Measurements from ENCODE around the gene TRPM8. TPM values are rescaled to one million over a fixed set of nuclear protein-coding genes. Genes with fewer than 3 reads are reported as not detected.

TRPM8 gene
- total RNA-seq, 2 donors from 2014 or later, result not detected

GRCh38 chr2:233996461-233996860 is 79.3 kb downstream of the TRPM8 start:
- no peaks in the 10 kb centered on the region for H3K36me3 ChIP-seq (ENCODE audit: control insufficient read depth, insufficient read depth, low read length)
- H3K27me3 ChIP-seq (ENCODE audit: control insufficient read depth, insufficient read depth, low read length, poor library complexity, severe bottlenecking), result no peaks in the 10 kb centered on the region
- no peak for TF ChIP-seq CTCF (conservative IDR thresholded peaks at IDR 0.05)
- no peak for DNase-seq
- Mint-ChIP-seq H3K4me1 (no peaks in the 10 kb centered on the region), H3K9me3 (peaks cover 15% of the 10 kb centered on the region), H3K27me3 (ENCODE audit: insufficient read depth) (no peaks in the 10 kb centered on the region), H3K4me3 (no peak overlapping the region), H3K36me3 (ENCODE audit: low read depth) (no peaks in the 10 kb centered on the region), H3K27ac (no peak overlapping the region)
- peaks cover 5% of the 10 kb centered on the region for H3K9me3 ChIP-seq (ENCODE audit: control insufficient read depth, low read length)
- no peak overlapping the region for H3K9ac ChIP-seq (ENCODE audit: extremely low read depth, low read length, poor library complexity, severe bottlenecking)
- H3K27ac ChIP-seq (ENCODE audit: low read depth, low read length), result no peak overlapping the region
- 87 to 96% methylated on average over 5 of the region's 5 CpGs for WGBS, 2 experiments (ENCODE audit: insufficient coverage in 1 of 2, insufficient read length in 1 of 2)
- H3K4me1 ChIP-seq (ENCODE audit: control insufficient read depth, insufficient read depth, low read length), result no peaks in the 10 kb centered on the region
- H3K4me3 ChIP-seq (ENCODE audit: low read length), result no peak overlapping the region

- H3K27me3 Mint-ChIP-seq (ENCODE audit: insufficient read depth), result peaks cover 2% of the 10 kb centered on the region
- H3K36me3 ChIP-seq (ENCODE audit: control insufficient read depth, insufficient read depth, low read length), result no peaks in the 10 kb centered on the region
- peaks cover 5% of the 10 kb centered on the region for H3K9me3 ChIP-seq (ENCODE audit: control insufficient read depth, low read length)
- H3K27ac ChIP-seq (ENCODE audit: low read depth, low read length), result no peak overlapping the region
- H3K9me3 Mint-ChIP-seq, result peaks cover 5% of the 10 kb centered on the region
- no peaks in the 10 kb centered on the region for H3K36me3 Mint-ChIP-seq (ENCODE audit: low read depth)
- no peak overlapping the region for H3K4me3 ChIP-seq (ENCODE audit: low read length)
- H3K27me3 ChIP-seq (ENCODE audit: control insufficient read depth, insufficient read depth, low read length, poor library complexity, severe bottlenecking), result no peaks in the 10 kb centered on the region
- no peak overlapping the region for H3K4me3 Mint-ChIP-seq
- H3K4me1 Mint-ChIP-seq, result no peaks in the 10 kb centered on the region
- H3K4me1 ChIP-seq (ENCODE audit: control insufficient read depth, insufficient read depth, low read length), result no peaks in the 10 kb centered on the region
- WGBS, 2 experiments (ENCODE audit: insufficient coverage in 1 of 2, insufficient read length in 1 of 2), result 91% methylated on average over 1 of the region's 1 CpG; no CpG with 5 or more reads in 1 of the 2 experiments
- H3K9ac ChIP-seq (ENCODE audit: extremely low read depth, low read length, poor library complexity, severe bottlenecking), result no peak overlapping the region
- no peak for DNase-seq
- no peak for TF ChIP-seq CTCF (conservative IDR thresholded peaks at IDR 0.05)
- no peak overlapping the region for H3K27ac Mint-ChIP-seq
Measured at GRCh38 chr2:233997707-233998106, 80.5 kb downstream of the TRPM8 start.

- no peaks in the 10 kb centered on the region for H3K4me1 ChIP-seq (ENCODE audit: control insufficient read depth, insufficient read depth, low read length)
- H3K36me3 Mint-ChIP-seq (ENCODE audit: low read depth), result no peaks in the 10 kb centered on the region
- H3K27ac Mint-ChIP-seq, result no peak overlapping the region
- no peaks in the 10 kb centered on the region for H3K27me3 ChIP-seq (ENCODE audit: control insufficient read depth, insufficient read depth, low read length, poor library complexity, severe bottlenecking)
- no peak overlapping the region for H3K4me3 Mint-ChIP-seq
- H3K27me3 Mint-ChIP-seq (ENCODE audit: insufficient read depth), result peaks cover 2% of the 10 kb centered on the region
- H3K4me1 Mint-ChIP-seq, result no peaks in the 10 kb centered on the region
- H3K9me3 ChIP-seq (ENCODE audit: control insufficient read depth, low read length), result no peaks in the 10 kb centered on the region
- no peaks in the 10 kb centered on the region for H3K36me3 ChIP-seq (ENCODE audit: control insufficient read depth, insufficient read depth, low read length)
- no peak overlapping the region for H3K9ac ChIP-seq (ENCODE audit: extremely low read depth, low read length, poor library complexity, severe bottlenecking)
- H3K27ac ChIP-seq (ENCODE audit: low read depth, low read length), result no peak overlapping the region
- no peaks in the 10 kb centered on the region for H3K9me3 Mint-ChIP-seq
- DNase-seq, result peak; percentile 57
- no peak for TF ChIP-seq CTCF (conservative IDR thresholded peaks at IDR 0.05)
- 86 to 87% methylated on average over 8 to 10 of the region's 10 CpGs for WGBS, 2 experiments (ENCODE audit: insufficient coverage in 1 of 2, insufficient read length in 1 of 2)
- H3K4me3 ChIP-seq (ENCODE audit: low read length), result no peak overlapping the region
Measured at GRCh38 chr2:233999182-233999581, 82.0 kb downstream of the TRPM8 start.
